ENCODE measurements around the gene ANKRD22. TPM values are rescaled to one million over a fixed set of nuclear protein-coding genes. Genes with fewer than 3 reads are reported as not detected.

Gene ANKRD22
- total RNA-seq, 1 experiment from 2014 or later, result 4.9 TPM

DNA sequence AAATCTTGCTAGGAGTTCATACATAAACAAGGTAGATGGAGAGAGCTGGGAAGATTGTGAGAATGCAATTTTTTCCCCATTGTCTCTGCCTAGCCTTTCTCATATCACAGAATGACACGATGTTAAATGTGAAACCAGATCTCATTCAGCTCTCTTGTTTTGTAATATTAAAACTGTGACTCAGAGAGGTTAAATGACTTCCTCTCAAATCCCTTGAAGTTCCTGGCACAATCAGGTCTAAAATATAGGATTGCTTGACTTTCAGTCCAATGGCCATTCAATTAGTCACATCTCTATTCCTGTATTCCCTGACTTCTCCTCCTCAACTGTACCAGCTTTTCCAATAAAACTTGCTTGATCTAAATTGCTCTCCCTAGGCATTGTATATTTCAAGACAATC is 3.1 kb downstream of the ANKRD22 start:
- Histone ChIP-seq H2AFZ (0 out of 2 replicates have a peak overlapping the region, but pooled peaks have one; percentile 56), H3K27ac (peak overlapping the region; percentile 92), H3K9me3 (ENCODE audit: insufficient read depth, low read depth) (peaks cover 6% of the 10 kb centered on the region; the same call in 1 of the 2 replicates), H3F3A (ENCODE audit: insufficient read depth, low read depth) (peaks cover 29% of the 10 kb centered on the region; the same call in 1 of the 2 replicates), H3K79me2 (ENCODE audit: low read depth) (peaks cover 35% of the 10 kb centered on the region), H3K9me2 (ENCODE audit: insufficient read depth) (no peaks in the 10 kb centered on the region), H3K27me3 (ENCODE audit: insufficient read depth, low read depth) (no peaks in the 10 kb centered on the region), H4K20me1 (ENCODE audit: insufficient read depth) (no peaks in the 10 kb centered on the region), H3K4me3 (peak overlapping the region; percentile 31; the same call in 1 of the 2 replicates), H3K36me3 (ENCODE audit: low read depth) (no peaks in the 10 kb centered on the region), H3K4me1 (replicated peaks; ENCODE audit: insufficient read depth) (peaks cover 52% of the 10 kb centered on the region), H3K4me2 (peak overlapping the region; percentile 92)
- peak in 1 of 2 experiments; percentile 83 for DNase-seq
- BruUV-seq (replicated peaks), result no TSS peak
- ChIA-PET CTCF (interaction anchor here (0.9 kb wide), 1 partner anchor 50 kb away, joined by 3 read pairs; no protein-coding TSS in a partner anchor), POLR2A (ENCODE audit: unreplicated experiment) (interaction anchor here (0.7 kb wide), 2 partner anchors 31 to 145 kb away, joined by 4 to 11 read pairs; no protein-coding TSS in a partner anchor)
- TF ChIP-seq EZH2 (IDR thresholded peaks at IDR 0.05; ENCODE audit: low read depth), result no peak
- TF ChIP-seq, protein P1, sequence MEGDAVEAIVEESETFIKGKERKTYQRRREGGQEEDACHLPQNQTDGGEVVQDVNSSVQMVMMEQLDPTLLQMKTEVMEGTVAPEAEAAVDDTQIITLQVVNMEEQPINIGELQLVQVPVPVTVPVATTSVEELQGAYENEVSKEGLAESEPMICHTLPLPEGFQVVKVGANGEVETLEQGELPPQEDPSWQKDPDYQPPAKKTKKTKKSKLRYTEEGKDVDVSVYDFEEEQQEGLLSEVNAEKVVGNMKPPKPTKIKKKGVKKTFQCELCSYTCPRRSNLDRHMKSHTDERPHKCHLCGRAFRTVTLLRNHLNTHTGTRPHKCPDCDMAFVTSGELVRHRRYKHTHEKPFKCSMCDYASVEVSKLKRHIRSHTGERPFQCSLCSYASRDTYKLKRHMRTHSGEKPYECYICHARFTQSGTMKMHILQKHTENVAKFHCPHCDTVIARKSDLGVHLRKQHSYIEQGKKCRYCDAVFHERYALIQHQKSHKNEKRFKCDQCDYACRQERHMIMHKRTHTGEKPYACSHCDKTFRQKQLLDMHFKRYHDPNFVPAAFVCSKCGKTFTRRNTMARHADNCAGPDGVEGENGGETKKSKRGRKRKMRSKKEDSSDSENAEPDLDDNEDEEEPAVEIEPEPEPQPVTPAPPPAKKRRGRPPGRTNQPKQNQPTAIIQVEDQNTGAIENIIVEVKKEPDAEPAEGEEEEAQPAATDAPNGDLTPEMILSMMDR (conservative IDR thresholded peaks at IDR 0.05), result no peak
- intact Hi-C loops (cut with micrococcal nuclease; ENCODE audit: unreplicated experiment), result no loop called here

DNA sequence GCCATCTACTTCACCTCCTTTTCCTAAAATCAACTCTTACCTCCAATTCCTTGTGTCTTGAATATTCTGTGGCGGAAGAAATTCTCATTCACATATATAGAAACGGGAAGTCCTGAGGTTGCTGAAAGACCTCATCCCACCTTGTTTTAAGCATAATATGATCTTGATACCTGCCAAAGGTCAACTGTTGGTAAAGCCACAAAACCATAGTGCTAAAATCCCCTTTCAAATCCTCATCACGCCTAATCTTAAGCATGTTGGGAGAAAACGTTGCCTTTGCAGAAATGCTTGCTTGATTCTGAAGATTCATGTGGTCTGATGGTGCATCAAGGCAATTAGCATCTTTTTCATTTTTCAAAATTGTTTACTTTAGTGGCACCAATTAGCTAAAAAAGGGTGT is 8.5 kb downstream of the ANKRD22 start:
- intact Hi-C loops (cut with micrococcal nuclease; ENCODE audit: unreplicated experiment), result no loop called here
- Histone ChIP-seq H3K36me3 (ENCODE audit: low read depth) (no peaks in the 10 kb centered on the region), H4K20me1 (ENCODE audit: insufficient read depth) (no peaks in the 10 kb centered on the region), H3K79me2 (ENCODE audit: low read depth) (peaks cover 15% of the 10 kb centered on the region), H3K27me3 (ENCODE audit: insufficient read depth, low read depth) (no peaks in the 10 kb centered on the region), H2AFZ (no peak overlapping the region), H3K4me2 (no peak overlapping the region), H3F3A (ENCODE audit: insufficient read depth, low read depth) (no peaks in the 10 kb centered on the region), H3K27ac (no peak overlapping the region), H3K4me1 (replicated peaks; ENCODE audit: insufficient read depth) (peaks cover 8% of the 10 kb centered on the region), H3K4me3 (no peak overlapping the region), H3K9me3 (ENCODE audit: insufficient read depth, low read depth) (no peaks in the 10 kb centered on the region; the same call in 1 of the 2 replicates), H3K9me2 (ENCODE audit: insufficient read depth) (no peaks in the 10 kb centered on the region)
- no peak for DNase-seq
- POLR2A ChIA-PET (ENCODE audit: unreplicated experiment), result no interaction called here
- CTCF ChIA-PET, result interaction anchor here (0.6 kb wide), 1 partner anchor 364 kb away, joined by 3 read pairs; the partner anchor contains the start of gene CH25H
- TF ChIP-seq, protein P1 (conservative IDR thresholded peaks at IDR 0.05), result no peak
- TF ChIP-seq EZH2 (IDR thresholded peaks at IDR 0.05; ENCODE audit: low read depth), result no peak
- BruUV-seq (replicated peaks), result no TSS peak

DNA sequence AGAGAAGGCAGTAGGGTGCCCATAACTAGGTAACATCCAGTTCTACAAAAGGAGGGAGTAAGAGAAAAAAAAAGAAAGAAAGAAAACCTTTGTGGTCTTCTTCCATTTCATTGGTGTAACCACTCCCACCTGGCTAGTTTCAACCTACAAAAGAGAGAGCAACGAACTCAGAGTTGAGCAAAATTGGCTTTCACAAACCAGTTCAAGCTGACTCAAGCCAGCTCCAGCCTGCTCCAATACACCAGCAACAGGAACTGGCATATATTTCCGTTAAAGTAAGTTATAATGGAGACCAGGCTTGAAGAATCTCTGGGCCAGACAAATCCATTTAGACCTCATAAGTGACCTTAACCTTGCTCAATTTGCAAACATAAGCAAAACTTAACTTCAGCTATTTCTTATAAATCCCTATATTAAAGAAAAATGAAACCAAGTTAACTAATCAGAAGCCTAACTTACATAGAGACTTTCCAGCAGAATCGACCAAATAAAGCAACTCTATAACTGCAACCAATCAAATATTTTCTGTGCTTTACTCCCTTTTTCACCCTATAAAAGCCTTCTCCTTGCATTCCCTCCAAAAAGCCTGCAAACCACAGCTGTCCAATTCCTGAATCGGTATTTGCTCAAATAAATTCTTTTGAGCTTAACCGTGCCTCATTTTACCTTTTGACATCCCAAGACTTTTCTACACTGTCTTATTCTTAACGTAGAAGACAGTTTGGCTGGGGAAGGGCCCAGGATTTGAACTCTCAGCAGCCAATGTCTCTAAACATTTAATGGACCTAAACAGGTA is 10.1 kb downstream of the ANKRD22 start:
- Histone ChIP-seq H3K4me1 (replicated peaks; ENCODE audit: insufficient read depth) (no peaks in the 10 kb centered on the region), H3F3A (ENCODE audit: insufficient read depth, low read depth) (no peaks in the 10 kb centered on the region), H2AFZ (no peak overlapping the region), H3K36me3 (ENCODE audit: low read depth) (no peaks in the 10 kb centered on the region), H3K4me3 (no peak overlapping the region), H3K4me2 (no peak overlapping the region), H4K20me1 (ENCODE audit: insufficient read depth) (no peaks in the 10 kb centered on the region), H3K79me2 (ENCODE audit: low read depth) (0 out of 2 replicates have a peak, but pooled peaks cover 7% of the 10 kb centered on the region), H3K9me3 (ENCODE audit: insufficient read depth, low read depth) (no peaks in the 10 kb centered on the region), H3K27ac (no peak overlapping the region), H3K27me3 (ENCODE audit: insufficient read depth, low read depth) (no peaks in the 10 kb centered on the region), H3K9me2 (ENCODE audit: insufficient read depth) (no peaks in the 10 kb centered on the region)
- no TSS peak for BruUV-seq (replicated peaks)
- intact Hi-C loops (cut with micrococcal nuclease; ENCODE audit: unreplicated experiment), result no loop called here
- DNase-seq, result no peak
- no peak for TF ChIP-seq EZH2 (IDR thresholded peaks at IDR 0.05; ENCODE audit: low read depth)
- TF ChIP-seq, protein P1 (conservative IDR thresholded peaks at IDR 0.05), result no peak
- POLR2A ChIA-PET (ENCODE audit: unreplicated experiment), result no interaction called here
- CTCF ChIA-PET, result interaction anchor here (0.6 kb wide), 1 partner anchor 15 kb away, joined by 4 read pairs; no protein-coding TSS in a partner anchor

Data from PC-9 (cell line).